Brain microvascular endothelial cell (primary cell): ENCODE results near the gene ZNF597.

Source experiments
- DNase-seq: peaks from one replicate; pipeline ENCODE4 v3.0.0-alpha.2; 2020
- H3K27ac ChIP-seq: fragments of 250-450 bp; sonication (Bioruptor Pico); 2 replicates; pipeline ENCODE4 v1.5.1; 2020; ENCODE audit warnings: mild to moderate bottlenecking, moderate library complexity
- H3K27me3 ChIP-seq: fragments of 250-450 bp; sonication (Bioruptor Pico); replicated peaks from 2 replicates; pipeline ENCODE4 v1.5.1; 2020; ENCODE audit warnings: mild to moderate bottlenecking
- H3K36me3 ChIP-seq: fragments of 250-450 bp; sonication (Bioruptor Pico); replicated peaks from 2 replicates; pipeline ENCODE4 v1.5.1; 2020; ENCODE audit warnings: mild to moderate bottlenecking
- H3K4me3 ChIP-seq: 2 replicates; pipeline ENCODE4 v1.5.1; 2011; ENCODE audit warnings: low read depth, mild to moderate bottlenecking, control low read depth, low read length, moderate library complexity
- in situ Hi-C: cut with HindIII; loops from 2 replicates; pipeline ENCODE4 v1.10.0; 2017; ENCODE audit warnings: low sequenced_read_pairs, low pct_ligation_motif_present
- TF ChIP-seq, protein P1 (sequence below): IDR thresholded peaks from 2 replicates; pipeline ENCODE4 v1.5.1; 2011; ENCODE audit warnings: low read depth, mild to moderate bottlenecking, moderate library complexity, low read length, control low read depth, inconsistent platforms; ENCODE audit errors: missing control alignments

Gene ZNF597

DNA sequence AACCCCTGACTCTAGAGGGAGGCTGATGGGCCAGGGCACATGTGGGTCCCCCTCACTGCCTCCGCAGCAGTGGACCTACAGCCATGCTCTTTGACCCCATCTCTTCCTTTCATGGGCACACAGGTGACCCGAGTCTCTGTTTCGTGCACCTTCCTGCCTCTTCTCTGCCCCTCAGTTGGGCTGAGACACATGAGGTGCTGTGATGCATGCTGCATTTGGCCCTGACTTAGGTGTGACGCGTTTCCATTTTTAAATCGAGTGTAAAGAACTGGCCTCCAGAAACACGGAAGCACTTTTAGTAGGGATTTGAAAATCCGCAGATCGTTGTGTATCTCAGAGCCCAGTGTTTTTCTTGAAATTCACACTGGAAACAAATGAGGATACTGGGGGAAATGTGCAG lies 27.4 kb upstream of the ZNF597 start:
- DNase-seq: no peak
- in situ Hi-C loops: no loop called here
- no peak overlapping the region for H3K27ac ChIP-seq
- peaks cover 12% of the 10 kb centered on the region for H3K36me3 ChIP-seq
- H3K4me3 ChIP-seq: no peak overlapping the region
- TF ChIP-seq, protein P1, sequence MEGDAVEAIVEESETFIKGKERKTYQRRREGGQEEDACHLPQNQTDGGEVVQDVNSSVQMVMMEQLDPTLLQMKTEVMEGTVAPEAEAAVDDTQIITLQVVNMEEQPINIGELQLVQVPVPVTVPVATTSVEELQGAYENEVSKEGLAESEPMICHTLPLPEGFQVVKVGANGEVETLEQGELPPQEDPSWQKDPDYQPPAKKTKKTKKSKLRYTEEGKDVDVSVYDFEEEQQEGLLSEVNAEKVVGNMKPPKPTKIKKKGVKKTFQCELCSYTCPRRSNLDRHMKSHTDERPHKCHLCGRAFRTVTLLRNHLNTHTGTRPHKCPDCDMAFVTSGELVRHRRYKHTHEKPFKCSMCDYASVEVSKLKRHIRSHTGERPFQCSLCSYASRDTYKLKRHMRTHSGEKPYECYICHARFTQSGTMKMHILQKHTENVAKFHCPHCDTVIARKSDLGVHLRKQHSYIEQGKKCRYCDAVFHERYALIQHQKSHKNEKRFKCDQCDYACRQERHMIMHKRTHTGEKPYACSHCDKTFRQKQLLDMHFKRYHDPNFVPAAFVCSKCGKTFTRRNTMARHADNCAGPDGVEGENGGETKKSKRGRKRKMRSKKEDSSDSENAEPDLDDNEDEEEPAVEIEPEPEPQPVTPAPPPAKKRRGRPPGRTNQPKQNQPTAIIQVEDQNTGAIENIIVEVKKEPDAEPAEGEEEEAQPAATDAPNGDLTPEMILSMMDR: no peak
- no peaks in the 10 kb centered on the region for H3K27me3 ChIP-seq

DNA sequence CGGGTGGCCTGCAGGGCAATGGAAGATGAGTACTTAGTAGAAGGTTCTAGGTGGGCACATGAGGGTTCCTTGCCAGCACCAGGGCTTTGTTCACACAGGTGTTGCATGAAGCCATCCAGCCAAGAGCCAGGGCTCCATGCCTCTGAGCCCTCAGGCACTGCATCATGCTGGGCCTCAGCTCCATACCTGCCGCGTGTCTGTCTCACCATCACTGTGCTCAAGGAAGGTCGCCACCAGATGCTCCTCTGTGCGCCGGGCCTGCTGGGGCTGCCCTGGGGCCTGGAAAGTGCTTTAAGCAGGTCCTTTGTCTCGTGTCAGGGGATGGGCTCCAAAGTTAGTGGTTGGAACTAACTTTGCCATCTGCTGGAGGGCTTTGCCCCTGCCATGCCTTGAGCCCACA lies 26.4 kb upstream of the ZNF597 start:
- no peak overlapping the region for H3K27ac ChIP-seq
- H3K36me3 ChIP-seq: peaks cover 13% of the 10 kb centered on the region
- H3K27me3 ChIP-seq: no peaks in the 10 kb centered on the region
- in situ Hi-C loops: no loop called here
- no peak overlapping the region for H3K4me3 ChIP-seq
- TF ChIP-seq, protein P1: no peak
- DNase-seq: no peak

DNA sequence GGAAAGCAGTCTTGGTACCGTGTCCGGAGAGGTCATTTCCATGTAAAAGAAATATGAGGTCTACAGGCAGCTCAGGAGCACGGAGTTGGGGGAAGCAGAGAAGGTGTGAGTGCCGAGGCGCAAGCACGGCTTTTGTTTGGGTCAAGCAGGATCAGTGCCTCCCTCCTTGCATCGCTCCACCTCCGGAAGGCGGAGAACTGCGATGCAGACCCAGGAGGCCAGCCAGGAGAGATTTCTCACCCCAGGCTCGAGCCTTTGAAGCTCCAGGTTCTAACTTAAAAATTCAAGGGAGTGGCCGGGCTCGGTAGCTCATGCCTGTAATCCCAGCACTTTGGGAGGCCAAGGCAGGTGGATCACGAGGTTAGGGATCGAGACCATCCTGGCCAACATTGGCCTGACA lies 25.2 kb upstream of the ZNF597 start:
- no peak for DNase-seq
- Histone ChIP-seq H3K27ac (no peak overlapping the region), H3K27me3 (no peaks in the 10 kb centered on the region), H3K36me3 (peaks cover 13% of the 10 kb centered on the region), H3K4me3 (no peak overlapping the region)
- TF ChIP-seq, protein P1: no peak
- in situ Hi-C loops: no loop called here

DNA sequence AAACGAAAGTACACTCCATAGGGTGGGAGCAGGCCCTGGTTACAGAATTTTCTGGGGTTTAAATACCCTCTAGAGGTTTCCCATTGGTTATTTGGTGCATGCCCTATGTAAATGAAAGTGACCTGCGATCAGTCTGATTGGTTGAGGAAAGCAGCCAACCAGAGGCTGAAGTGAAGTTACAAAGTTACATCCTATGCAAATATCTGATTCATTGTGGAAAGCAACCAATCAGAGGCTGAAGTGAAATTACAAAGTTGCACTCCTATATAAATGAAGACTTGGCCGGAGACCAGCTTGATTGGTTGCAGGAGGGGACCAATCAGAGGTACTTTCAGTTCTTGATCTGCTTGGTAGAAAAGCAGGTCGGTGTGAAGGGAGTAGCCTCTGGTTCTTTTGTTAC lies 24.6 kb upstream of the ZNF597 start:
- no peak overlapping the region for H3K27ac ChIP-seq
- in situ Hi-C loops: no loop called here
- H3K4me3 ChIP-seq: no peak overlapping the region
- H3K27me3 ChIP-seq: no peaks in the 10 kb centered on the region
- H3K36me3 ChIP-seq: peaks cover 13% of the 10 kb centered on the region
- TF ChIP-seq, protein P1: no peak
- DNase-seq: no peak

DNA sequence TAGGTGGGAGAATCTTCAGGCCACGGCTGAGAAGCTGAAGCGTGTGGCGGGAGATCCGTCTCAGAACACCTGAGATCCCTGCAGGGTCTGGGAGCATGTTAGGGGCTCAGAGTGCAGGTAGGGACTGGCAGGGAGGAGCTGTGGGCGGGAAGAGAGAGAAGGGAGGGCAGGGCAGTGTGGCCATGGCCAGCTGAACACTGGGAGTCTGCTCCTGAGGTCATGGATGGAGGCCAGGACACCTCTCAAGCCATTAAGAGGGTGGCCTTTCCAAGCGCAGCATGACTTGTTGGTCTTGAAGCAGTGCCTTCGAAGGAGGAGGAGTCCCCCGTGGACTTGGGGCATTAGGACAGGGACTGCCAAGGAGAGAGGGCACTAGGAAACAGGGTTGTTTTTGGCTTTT lies 23.9 kb upstream of the ZNF597 start:
- Histone ChIP-seq H3K36me3 (peaks cover 10% of the 10 kb centered on the region), H3K27me3 (no peaks in the 10 kb centered on the region), H3K27ac (no peak overlapping the region), H3K4me3 (no peak overlapping the region)
- TF ChIP-seq, protein P1: no peak
- no peak for DNase-seq
- in situ Hi-C loops: no loop called here

DNA sequence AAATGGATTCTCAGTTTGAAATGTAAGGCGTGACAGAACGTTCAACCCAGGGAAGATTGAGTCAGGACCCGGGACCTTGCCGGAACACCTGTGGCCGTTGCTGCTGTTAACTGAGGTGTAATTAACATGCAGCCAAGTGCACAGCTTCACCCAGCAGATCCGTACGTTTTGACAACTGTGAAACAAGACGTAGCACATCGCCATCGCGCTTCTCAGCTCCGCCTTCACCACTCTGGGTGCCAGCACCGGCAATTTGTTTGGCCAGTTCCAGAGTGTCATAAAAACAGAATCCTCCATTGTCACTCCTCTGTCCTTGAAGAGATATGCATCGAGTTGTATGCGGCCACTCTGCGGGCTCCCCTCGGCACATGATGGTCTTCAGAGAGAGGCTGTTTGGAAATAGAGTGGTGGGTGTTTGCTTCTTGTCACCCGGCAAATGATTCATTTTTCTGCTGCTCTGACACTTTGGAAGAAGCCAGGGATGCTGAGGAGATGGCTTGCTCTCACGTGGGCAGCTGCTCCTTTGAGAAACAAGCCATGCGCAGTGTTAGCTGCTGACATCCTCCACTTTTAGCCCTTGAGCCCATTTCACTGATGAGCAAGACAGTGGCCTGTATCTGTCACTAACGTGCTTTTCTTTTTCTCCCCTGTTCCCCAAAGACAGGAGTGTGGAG lies 22.7 kb upstream of the ZNF597 start:
- H3K36me3 ChIP-seq: peaks cover 8% of the 10 kb centered on the region
- H3K27ac ChIP-seq: no peak overlapping the region
- in situ Hi-C loops: no loop called here
- H3K27me3 ChIP-seq: no peaks in the 10 kb centered on the region
- no peak for DNase-seq
- no peak overlapping the region for H3K4me3 ChIP-seq
- TF ChIP-seq, protein P1: no peak
